ENCODE results near the gene NAA10.

Gene NAA10

GRCh38 chrX:153889123-153889522 is 45.7 kb downstream of the NAA10 start:
- no peaks in the 10 kb centered on the region for H3K36me3 ChIP-seq (ENCODE audit: control insufficient read depth, insufficient read depth, low read length)
- no peak overlapping the region for H3K4me3 ChIP-seq (ENCODE audit: low read length)
- H3K27me3 ChIP-seq (ENCODE audit: control insufficient read depth, insufficient read depth, low read length) = peaks cover 23% of the 10 kb centered on the region
- peaks cover 6% of the 10 kb centered on the region for H3K4me1 ChIP-seq (ENCODE audit: control insufficient read depth, insufficient read depth, low read length)
- no peaks in the 10 kb centered on the region for H3K9me3 ChIP-seq (ENCODE audit: control insufficient read depth, low read length)
- no peak overlapping the region for H3K9ac ChIP-seq (ENCODE audit: low read length)

DNA sequence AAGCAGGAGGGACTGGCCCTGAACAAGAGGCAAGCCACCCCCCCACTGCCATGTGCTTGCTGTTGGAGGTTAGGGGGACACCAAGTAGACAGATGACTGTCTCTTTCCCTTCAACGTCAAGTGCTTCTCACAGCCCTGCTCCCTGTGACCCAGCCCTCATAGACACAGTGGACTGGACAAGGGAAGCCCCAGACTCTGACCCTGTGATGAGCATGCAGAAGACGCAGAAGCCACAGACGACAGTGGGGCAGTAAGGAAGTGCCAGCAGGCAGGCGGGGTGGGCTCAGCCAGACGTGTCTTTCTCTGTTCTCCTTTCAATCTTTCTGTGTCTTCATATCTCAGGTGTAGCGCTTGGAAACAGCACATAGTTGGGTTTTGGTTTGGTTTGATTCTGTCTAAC is 46.5 kb downstream of the NAA10 start:
- H3K9ac ChIP-seq (ENCODE audit: low read length) = no peak overlapping the region
- no peak overlapping the region for H3K4me3 ChIP-seq (ENCODE audit: low read length)
- H3K27me3 ChIP-seq (ENCODE audit: control insufficient read depth, insufficient read depth, low read length) = peaks cover 30% of the 10 kb centered on the region
- H3K4me1 ChIP-seq (ENCODE audit: control insufficient read depth, insufficient read depth, low read length) = peaks cover 6% of the 10 kb centered on the region
- no peaks in the 10 kb centered on the region for H3K9me3 ChIP-seq (ENCODE audit: control insufficient read depth, low read length)
- no peaks in the 10 kb centered on the region for H3K36me3 ChIP-seq (ENCODE audit: control insufficient read depth, insufficient read depth, low read length)

- no peaks in the 10 kb centered on the region for H3K36me3 ChIP-seq (ENCODE audit: control insufficient read depth, insufficient read depth, low read length)
- peaks cover 6% of the 10 kb centered on the region for H3K4me1 ChIP-seq (ENCODE audit: control insufficient read depth, insufficient read depth, low read length)
- H3K9ac ChIP-seq (ENCODE audit: low read length) = no peak overlapping the region
- H3K9me3 ChIP-seq (ENCODE audit: control insufficient read depth, low read length) = no peaks in the 10 kb centered on the region
- H3K4me3 ChIP-seq (ENCODE audit: low read length) = no peak overlapping the region
- peaks cover 34% of the 10 kb centered on the region for H3K27me3 ChIP-seq (ENCODE audit: control insufficient read depth, insufficient read depth, low read length)
Measured at GRCh38 chrX:153887385-153887784, 47.5 kb downstream of the NAA10 start.

DNA sequence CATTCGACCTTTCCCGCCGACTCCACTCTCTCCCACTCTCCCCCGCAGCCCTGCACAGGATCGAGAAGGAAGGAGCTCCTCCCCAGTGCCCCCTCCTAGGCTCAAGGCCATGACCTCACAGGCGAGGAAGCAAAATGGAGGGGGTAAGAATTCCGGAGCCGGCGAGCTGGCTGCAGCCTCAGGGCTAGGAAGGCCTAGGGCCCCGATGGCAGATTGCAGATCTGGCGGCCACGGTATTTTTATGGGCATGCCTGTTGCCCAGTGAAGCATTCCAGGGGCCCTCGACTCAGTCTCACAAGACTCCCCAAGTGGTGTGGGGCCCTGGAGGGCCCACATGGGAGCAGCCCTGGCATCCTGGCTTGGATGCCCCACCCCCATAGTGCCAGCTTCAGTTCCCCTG is 47.9 kb downstream of the NAA10 start:
- no peak overlapping the region for H3K4me3 ChIP-seq (ENCODE audit: low read length)
- no peaks in the 10 kb centered on the region for H3K9me3 ChIP-seq (ENCODE audit: control insufficient read depth, low read length)
- peaks cover 34% of the 10 kb centered on the region for H3K27me3 ChIP-seq (ENCODE audit: control insufficient read depth, insufficient read depth, low read length)
- peaks cover 6% of the 10 kb centered on the region for H3K4me1 ChIP-seq (ENCODE audit: control insufficient read depth, insufficient read depth, low read length)
- no peak overlapping the region for H3K9ac ChIP-seq (ENCODE audit: low read length)
- H3K36me3 ChIP-seq (ENCODE audit: control insufficient read depth, insufficient read depth, low read length) = no peaks in the 10 kb centered on the region

DNA sequence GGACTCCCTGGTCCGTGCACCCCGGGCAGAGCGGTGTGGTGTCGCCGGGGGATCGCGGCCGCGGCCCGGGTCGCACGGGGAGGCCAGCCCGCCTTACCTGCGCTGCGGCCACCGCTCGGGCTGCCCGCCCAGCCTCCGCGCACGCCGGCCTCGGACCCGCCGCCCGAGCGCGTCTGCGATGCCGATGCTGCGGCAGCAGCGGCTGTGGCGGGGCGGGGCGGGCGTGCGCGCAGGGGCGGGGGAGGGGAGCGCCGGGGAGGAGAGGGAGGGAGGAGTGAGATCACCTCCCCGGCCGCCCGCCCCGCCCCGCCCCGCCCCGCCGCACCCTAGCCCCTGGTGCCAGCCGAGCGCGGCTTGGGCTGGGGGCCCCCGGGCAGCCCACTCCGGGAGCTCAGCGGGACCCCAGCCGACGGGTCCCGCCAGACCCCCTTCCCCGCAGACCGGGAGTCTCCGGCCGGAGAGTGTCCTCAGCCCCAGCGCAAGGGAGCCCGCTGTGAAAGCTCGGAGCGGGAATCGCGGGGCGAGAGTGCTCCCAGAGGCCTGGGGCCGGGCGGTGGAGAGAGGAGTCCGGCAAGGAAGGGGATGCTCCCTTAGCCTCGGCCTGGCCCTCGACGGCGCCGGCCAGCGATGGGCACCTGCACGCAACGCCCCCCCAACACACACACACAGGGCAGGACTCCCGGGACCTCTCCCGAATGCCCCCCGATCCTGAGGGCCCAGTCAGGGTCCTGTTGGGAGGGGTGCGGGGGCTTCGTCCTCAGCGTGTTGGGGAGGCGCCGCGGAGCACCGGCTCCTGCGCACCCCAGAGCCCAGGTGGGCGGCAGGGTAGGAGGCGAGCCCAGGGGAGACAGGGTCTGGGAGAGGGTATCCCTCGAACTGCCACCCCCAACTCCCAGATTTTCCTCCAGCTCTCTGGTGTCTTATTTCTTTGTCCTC is 48.6 kb downstream of the NAA10 start, which contains the start of gene L1CAM:
Gene L1CAM (minus strand): TSS at position 206 of the 936 bp plus-strand sequence. CDS start 10,337 bp downstream, outside the sequence.
- H3K9ac ChIP-seq (ENCODE audit: low read length) = no peak within 1 kb of the TSS
- H3K27me3 ChIP-seq (ENCODE audit: control insufficient read depth, insufficient read depth, low read length) = peaks cover 36% of the 10 kb centered on the region
- H3K4me3 ChIP-seq (ENCODE audit: low read length) = no peak within 1 kb of the TSS
- H3K4me1 ChIP-seq (ENCODE audit: control insufficient read depth, insufficient read depth, low read length) = peaks cover 6% of the 10 kb centered on the region
- H3K9me3 ChIP-seq (ENCODE audit: control insufficient read depth, low read length) = no peaks in the 10 kb centered on the region
- no peaks in the 10 kb centered on the region for H3K36me3 ChIP-seq (ENCODE audit: control insufficient read depth, insufficient read depth, low read length)

DNA sequence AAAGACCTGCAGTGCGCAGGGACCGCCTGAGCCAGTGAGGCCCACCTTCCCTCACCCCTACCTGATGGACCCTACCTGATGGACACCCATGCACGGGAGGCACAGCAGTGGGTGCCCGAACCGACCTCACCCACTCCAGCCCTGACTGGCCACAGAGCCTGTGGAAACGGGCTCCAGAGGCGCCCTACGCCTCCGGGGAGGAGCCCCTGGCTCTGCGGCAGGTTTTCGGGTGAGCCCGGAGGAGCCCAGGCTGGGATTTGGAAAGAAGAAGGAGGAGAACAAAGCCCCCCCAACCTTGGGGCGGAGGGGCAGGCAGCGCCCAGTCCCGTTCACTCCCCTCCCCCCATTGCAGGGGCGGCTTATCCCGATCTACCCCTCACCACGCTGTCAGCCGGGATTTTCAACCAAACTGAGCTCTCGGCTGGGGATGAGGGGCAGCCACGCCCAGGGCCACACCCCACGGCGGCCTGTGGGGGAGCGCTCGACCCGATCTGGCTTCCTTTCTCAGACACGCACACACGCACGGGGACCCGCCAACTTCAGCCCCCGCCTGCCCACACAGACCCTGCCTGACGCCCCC is 49.5 kb downstream of the NAA10 start:
- Histone ChIP-seq H3K36me3 (ENCODE audit: control insufficient read depth, insufficient read depth, low read length) (no peaks in the 10 kb centered on the region), H3K4me3 (ENCODE audit: low read length) (no peak overlapping the region), H3K9ac (ENCODE audit: low read length) (no peak overlapping the region), H3K4me1 (ENCODE audit: control insufficient read depth, insufficient read depth, low read length) (peaks cover 6% of the 10 kb centered on the region), H3K27me3 (ENCODE audit: control insufficient read depth, insufficient read depth, low read length) (peaks cover 42% of the 10 kb centered on the region), H3K9me3 (ENCODE audit: control insufficient read depth, low read length) (no peaks in the 10 kb centered on the region)

- Histone ChIP-seq H3K36me3 (ENCODE audit: control insufficient read depth, insufficient read depth, low read length) (no peaks in the 10 kb centered on the region), H3K9me3 (ENCODE audit: control insufficient read depth, low read length) (no peaks in the 10 kb centered on the region), H3K9ac (ENCODE audit: low read length) (no peak overlapping the region), H3K4me3 (ENCODE audit: low read length) (no peak overlapping the region), H3K27me3 (ENCODE audit: control insufficient read depth, insufficient read depth, low read length) (peaks cover 42% of the 10 kb centered on the region), H3K4me1 (ENCODE audit: control insufficient read depth, insufficient read depth, low read length) (peaks cover 6% of the 10 kb centered on the region)
Measured at GRCh38 chrX:153884590-153884989, 50.2 kb downstream of the NAA10 start.

GRCh38 chrX:153884136-153884535 is 50.7 kb downstream of the NAA10 start:
- Histone ChIP-seq H3K9ac (ENCODE audit: low read length) (no peak overlapping the region), H3K4me3 (ENCODE audit: low read length) (no peak overlapping the region), H3K9me3 (ENCODE audit: control insufficient read depth, low read length) (no peaks in the 10 kb centered on the region), H3K27me3 (ENCODE audit: control insufficient read depth, insufficient read depth, low read length) (peaks cover 44% of the 10 kb centered on the region), H3K36me3 (ENCODE audit: control insufficient read depth, insufficient read depth, low read length) (no peaks in the 10 kb centered on the region), H3K4me1 (ENCODE audit: control insufficient read depth, insufficient read depth, low read length) (peaks cover 6% of the 10 kb centered on the region)

GRCh38 chrX:153883163-153883843 is 51.5 kb downstream of the NAA10 start:
- no peak overlapping the region for H3K4me3 ChIP-seq (ENCODE audit: low read length)
- H3K9ac ChIP-seq (ENCODE audit: low read length) = no peak overlapping the region
- H3K9me3 ChIP-seq (ENCODE audit: control insufficient read depth, low read length) = no peaks in the 10 kb centered on the region
- H3K4me1 ChIP-seq (ENCODE audit: control insufficient read depth, insufficient read depth, low read length) = peaks cover 6% of the 10 kb centered on the region
- H3K27me3 ChIP-seq (ENCODE audit: control insufficient read depth, insufficient read depth, low read length) = peaks cover 52% of the 10 kb centered on the region
- no peaks in the 10 kb centered on the region for H3K36me3 ChIP-seq (ENCODE audit: control insufficient read depth, insufficient read depth, low read length)

DNA sequence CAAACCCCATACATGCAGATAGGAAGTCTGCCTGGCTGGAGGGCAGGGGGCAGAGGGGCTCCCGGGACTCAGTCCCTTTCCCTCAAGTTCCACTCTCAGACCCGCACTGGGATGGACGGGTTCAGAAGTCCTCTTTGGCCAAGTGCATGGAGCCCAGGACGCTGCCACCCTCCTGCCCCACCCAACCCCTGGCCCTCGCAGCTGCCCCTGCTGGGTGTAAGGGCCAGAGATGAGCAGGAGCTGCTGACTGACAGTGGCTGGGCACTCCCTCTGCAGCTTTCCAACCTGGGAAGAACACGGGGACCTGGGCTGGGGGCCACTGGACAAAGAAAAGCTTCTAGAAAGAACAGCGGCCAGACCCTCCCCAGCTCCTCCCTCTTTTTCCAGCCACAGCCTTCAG is 52.3 kb downstream of the NAA10 start:
- Histone ChIP-seq H3K9me3 (ENCODE audit: control insufficient read depth, low read length) (no peaks in the 10 kb centered on the region), H3K27me3 (ENCODE audit: control insufficient read depth, insufficient read depth, low read length) (peaks cover 52% of the 10 kb centered on the region), H3K9ac (ENCODE audit: low read length) (no peak overlapping the region), H3K4me3 (ENCODE audit: low read length) (no peak overlapping the region), H3K36me3 (ENCODE audit: control insufficient read depth, insufficient read depth, low read length) (no peaks in the 10 kb centered on the region), H3K4me1 (ENCODE audit: control insufficient read depth, insufficient read depth, low read length) (peaks cover 6% of the 10 kb centered on the region)

GRCh38 chrX:153882086-153882498 is 52.7 kb downstream of the NAA10 start:
- H3K27me3 ChIP-seq (ENCODE audit: control insufficient read depth, insufficient read depth, low read length) = peaks cover 51% of the 10 kb centered on the region
- H3K36me3 ChIP-seq (ENCODE audit: control insufficient read depth, insufficient read depth, low read length) = no peaks in the 10 kb centered on the region
- H3K4me1 ChIP-seq (ENCODE audit: control insufficient read depth, insufficient read depth, low read length) = peaks cover 6% of the 10 kb centered on the region
- no peaks in the 10 kb centered on the region for H3K9me3 ChIP-seq (ENCODE audit: control insufficient read depth, low read length)
- no peak overlapping the region for H3K4me3 ChIP-seq (ENCODE audit: low read length)
- H3K9ac ChIP-seq (ENCODE audit: low read length) = no peak overlapping the region

- H3K4me1 ChIP-seq (ENCODE audit: control insufficient read depth, insufficient read depth, low read length) = peaks cover 6% of the 10 kb centered on the region
- no peaks in the 10 kb centered on the region for H3K36me3 ChIP-seq (ENCODE audit: control insufficient read depth, insufficient read depth, low read length)
- H3K27me3 ChIP-seq (ENCODE audit: control insufficient read depth, insufficient read depth, low read length) = peaks cover 43% of the 10 kb centered on the region
- no peak overlapping the region for H3K9ac ChIP-seq (ENCODE audit: low read length)
- no peak overlapping the region for H3K4me3 ChIP-seq (ENCODE audit: low read length)
- no peaks in the 10 kb centered on the region for H3K9me3 ChIP-seq (ENCODE audit: control insufficient read depth, low read length)
Measured at GRCh38 chrX:153881281-153881680, 53.6 kb downstream of the NAA10 start.
